Endothelial cell of umbilical vein (primary cell): ENCODE data around the gene HPS4. TPM values are rescaled to one million over a fixed set of nuclear protein-coding genes. Genes with fewer than 3 reads are reported as not detected.

Experiments used
- BruUV-seq: library from RNA; stranded (reverse); fragments of 400-500 nt; replicated peaks from 2 replicates; lab custom pipeline; 2021; lab: Mats Ljungman, UMichigan
- CTCF ChIA-PET: fragments of 300-600, 350-600 bp; sonication (Branson Sonifier 250); formaldehyde crosslinking; loops from one replicate; lab custom pipeline; 2021; ENCODE audit warnings: antibody characterized with exemption, inconsistent platforms; lab: Charles Lee
- POLR2A ChIA-PET: fragments of 300-600, 350-600 bp; sonication (Branson Sonifier 250); formaldehyde crosslinking; loops from one replicate; lab custom pipeline; 2021; ENCODE audit warnings: antibody characterized with exemption, inconsistent platforms; lab: Charles Lee
- DNase-seq: peaks from one replicate; pipeline ENCODE4 v3.0.0-alpha.2; 2011; ENCODE audit warnings: low read depth, low spot score
- FAIRE-seq: peaks from 2 replicates; lab custom pipeline; 2011; peaks lifted over from hg19 to GRCh38; lab: Jason Lieb, UNC
- H2AFZ ChIP-seq: 2 replicates; pipeline ENCODE4 v1.6.0; 2012; ENCODE audit warnings: low read depth, low read length, control low read depth, inconsistent platforms
- H3K27ac ChIP-seq: 2 replicates; pipeline ENCODE4 v1.5.1; 2011; ENCODE audit warnings: low read depth, mild to moderate bottlenecking, control low read depth, low read length, moderate library complexity; ENCODE audit not compliant: insufficient read depth
- H3K27me3 ChIP-seq, 2 experiments: 2 replicates each; pipeline versions ENCODE4 v1.6.0 to v1.6.1; 2011; ENCODE audit warnings: low read length in 2 of 2, mixed read lengths in 1 of 2; ENCODE audit not compliant: control insufficient read depth in 2 of 2, insufficient read depth in 2 of 2
- H3K36me3 ChIP-seq, 2 experiments: 2 replicates in 1 of 2; 3 replicates in 1 of 2; pipeline ENCODE4 v1.5.1; 2011; ENCODE audit warnings: low read length in 2 of 2, mild to moderate bottlenecking in 1 of 2, moderate library complexity in 1 of 2; ENCODE audit not compliant: control insufficient read depth in 2 of 2, insufficient read depth in 2 of 2; ENCODE audit errors: extremely low read depth in 1 of 2
- H3K4me1 ChIP-seq: 3 replicates; pipeline ENCODE4 v1.5.1; 2011; ENCODE audit warnings: mild to moderate bottlenecking, low read length; ENCODE audit not compliant: control insufficient read depth, insufficient read depth; ENCODE audit errors: extremely low read depth
- H3K4me2 ChIP-seq: 2 replicates; pipeline ENCODE4 v1.6.1; 2011; ENCODE audit warnings: low read length, control low read depth, mixed read lengths; ENCODE audit not compliant: insufficient read depth
- H3K4me3 ChIP-seq, 3 experiments: fragments of 200-600 bp in 1 of 3; sonication (generic), shearing (Covaris generic) in 1 of 3; replicated peaks in 1 of 3; 2 replicates each; pipeline ENCODE4 v1.5.1; 2011 to 2016; ENCODE audit warnings: control low read depth in 3 of 3, low read length in 3 of 3, mild to moderate bottlenecking in 2 of 3, inconsistent platforms in 1 of 3, low read depth in 1 of 3, moderate library complexity in 1 of 3; ENCODE audit not compliant: insufficient read depth in 1 of 3
- H3K79me2 ChIP-seq: 2 replicates; pipeline ENCODE4 v1.6.0; 2012; ENCODE audit warnings: low read length, inconsistent platforms; ENCODE audit not compliant: control insufficient read depth, insufficient read depth
- H3K9ac ChIP-seq: replicated peaks from 2 replicates; pipeline ENCODE3; 2011; ENCODE audit warnings: low read length, control low read depth; ENCODE audit not compliant: insufficient read depth; ENCODE audit errors: extremely low read depth
- H3K9me1 ChIP-seq: replicated peaks from 3 replicates; pipeline ENCODE4 v1.6.0; 2011; ENCODE audit warnings: mild to moderate bottlenecking, low read length; ENCODE audit not compliant: control insufficient read depth, insufficient read depth; ENCODE audit errors: extremely low read depth
- H3K9me3 ChIP-seq: replicated peaks from 2 replicates; pipeline ENCODE4 v1.5.1; 2012; ENCODE audit warnings: low read length, inconsistent platforms; ENCODE audit not compliant: control insufficient read depth, insufficient read depth
- H4K20me1 ChIP-seq: replicated peaks from 2 replicates; pipeline ENCODE3; 2011; ENCODE audit warnings: mild to moderate bottlenecking, low read length; ENCODE audit not compliant: control insufficient read depth, insufficient read depth; ENCODE audit errors: extremely low read depth
- EZH2 ChIP-seq: IDR thresholded peaks from 2 replicates; pipeline ENCODE4 v1.6.1; 2012; ENCODE audit warnings: borderline replicate concordance, low read depth, mild to moderate bottlenecking, moderate library complexity, low read length, inconsistent platforms; ENCODE audit not compliant: severe bottlenecking
- FOS ChIP-seq: IDR thresholded peaks from 2 replicates; pipeline ENCODE4 v1.6.1; 2011; ENCODE audit warnings: mild to moderate bottlenecking, low read length, moderate library complexity, borderline replicate concordance; ENCODE audit not compliant: insufficient read depth
- GATA2 ChIP-seq: IDR thresholded peaks from 2 replicates; pipeline ENCODE4 v1.7.0; 2011; ENCODE audit warnings: low read depth, mild to moderate bottlenecking, moderate library complexity, mixed read lengths, low read length; ENCODE audit not compliant: insufficient read length, insufficient read depth
- JUN ChIP-seq: IDR thresholded peaks from 2 replicates; pipeline ENCODE4 v1.6.1; 2011; ENCODE audit warnings: borderline replicate concordance, low read depth; ENCODE audit not compliant: insufficient read length, insufficient read depth
- MYC ChIP-seq: IDR thresholded peaks from one replicate; pipeline ENCODE4 v1.6.1; 2011; ENCODE audit warnings: mild to moderate bottlenecking, low read depth, low read length
- POLR2A ChIP-seq: IDR thresholded peaks from 2 replicates; pipeline ENCODE4 v1.6.1; 2012; ENCODE audit warnings: low read depth, mild to moderate bottlenecking, control low read depth, low read length
- POLR2AphosphoS5 ChIP-seq: IDR thresholded peaks from 2 replicates; pipeline ENCODE4 v1.6.1; 2012; ENCODE audit warnings: low read depth, mild to moderate bottlenecking, control low read depth, low read length, moderate library complexity; ENCODE audit not compliant: insufficient read depth
- dilution Hi-C: fragments of 300-500 bp; cut with MboI; formaldehyde crosslinking; loops from one replicate; pipeline ENCODE4 v1.15.0; 2019; ENCODE audit warnings: low sequenced_read_pairs; ENCODE audit not compliant: extremely low pct_ligation_motif_present
- intact Hi-C: fragments of 100-400 bp; cut with micrococcal nuclease; formaldehyde crosslinking; loops from one replicate; pipeline ENCODE4 v1.10.0; 2022
- polyA plus RNA-seq, 4 experiments: library from polyadenylated mRNA; depleted of rRNA in 3 of 4; stranded (reverse) in 3 of 4; unstranded in 1 of 4; fragments of >200 nt; gene quantifications; 2 replicates each; pipeline versions ENCODE4 v1.2.1 to v1.2.3, GENCODE V29; 2011 to 2012; ENCODE audit warnings: missing spikeins in 1 of 4
- total RNA-seq: library from RNA; stranded (reverse); gene quantifications from 2 replicates; pipeline ENCODE4 v1.2.3, GENCODE V29; 2021
- TF ChIP-seq, protein P1 (sequence below): IDR thresholded peaks from 2 replicates; pipeline ENCODE4 v1.6.1; 2011; ENCODE audit not compliant: insufficient read depth, insufficient read length
- TF ChIP-seq, protein P2 (sequence below), 2 donors: IDR thresholded peaks; 1 replicate in 1 of 2; 2 replicates in 1 of 2; pipeline ENCODE4 v1.5.1; 2011; ENCODE audit warnings: low read length in 2 of 2, mild to moderate bottlenecking in 2 of 2, moderate library complexity in 2 of 2, control low read depth in 1 of 2, inconsistent platforms in 1 of 2, low read depth in 1 of 2; ENCODE audit not compliant: insufficient read depth in 1 of 2; ENCODE audit errors: extremely low read depth in 1 of 2

Gene HPS4
- total and polyA plus RNA-seq, 2 donors (not counting 3 experiments of a cell fraction or from before 2014, with no cell fraction given): 28.4 to 29.7 TPM

DNA sequence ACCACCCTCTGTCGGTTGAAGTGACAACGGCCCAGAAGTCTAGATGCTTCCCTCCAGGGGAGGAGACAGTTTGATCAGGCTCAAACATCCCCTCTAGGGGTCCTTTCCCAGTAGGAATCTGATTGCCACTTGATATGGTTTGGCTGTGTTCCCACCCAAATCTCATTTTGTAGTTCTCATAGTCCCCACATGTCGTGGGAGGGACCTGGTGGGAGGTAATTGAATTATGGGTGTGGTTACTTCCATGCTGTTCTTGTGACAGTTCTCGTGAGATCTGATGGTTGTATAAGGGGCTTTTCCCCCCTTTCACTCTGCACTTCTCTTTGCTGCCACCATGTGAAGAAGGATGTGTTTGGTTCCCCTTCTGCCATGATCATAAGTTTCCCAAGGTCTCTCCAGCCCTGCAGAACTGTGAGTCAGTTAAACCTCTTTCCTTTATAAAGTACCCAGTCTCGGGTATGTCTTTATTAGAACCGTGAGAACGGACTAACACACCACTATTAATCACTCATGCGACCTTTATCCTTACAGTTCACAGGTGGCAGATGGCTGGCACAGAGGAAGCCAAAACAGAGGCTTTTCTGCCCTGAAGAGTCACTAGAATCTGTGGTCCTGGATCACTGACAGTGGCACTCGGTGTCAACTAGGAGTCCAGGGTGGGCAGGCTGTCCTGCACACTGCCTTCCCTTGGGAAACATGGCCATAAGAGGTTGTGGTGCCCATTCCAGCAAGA lies 33.0 kb downstream of the HPS4 start:
- H3K9me3 ChIP-seq: no peaks in the 10 kb centered on the region
- no peak overlapping the region for H2AFZ ChIP-seq
- no peaks in the 10 kb centered on the region for H4K20me1 ChIP-seq
- intact Hi-C loops (no loop called here), dilution Hi-C loops (no loop called here)
- H3K36me3 ChIP-seq: peaks cover 2 to 14% of the 10 kb centered on the region in 2 experiments
- DNase-seq (no peak), FAIRE-seq (no peak)
- no TSS peak for BruUV-seq
- H3K9ac ChIP-seq: no peak overlapping the region
- H3K4me2 ChIP-seq: no peak overlapping the region
- TF ChIP-seq JUN: no peak
- TF ChIP-seq POLR2A: no peak
- no peak for TF ChIP-seq MYC
- no peak for TF ChIP-seq EZH2
- TF ChIP-seq, protein P1, sequence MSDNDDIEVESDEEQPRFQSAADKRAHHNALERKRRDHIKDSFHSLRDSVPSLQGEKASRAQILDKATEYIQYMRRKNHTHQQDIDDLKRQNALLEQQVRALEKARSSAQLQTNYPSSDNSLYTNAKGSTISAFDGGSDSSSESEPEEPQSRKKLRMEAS: no peak
- no peak for TF ChIP-seq GATA2
- no peak for TF ChIP-seq FOS
- TF ChIP-seq, protein P2, sequence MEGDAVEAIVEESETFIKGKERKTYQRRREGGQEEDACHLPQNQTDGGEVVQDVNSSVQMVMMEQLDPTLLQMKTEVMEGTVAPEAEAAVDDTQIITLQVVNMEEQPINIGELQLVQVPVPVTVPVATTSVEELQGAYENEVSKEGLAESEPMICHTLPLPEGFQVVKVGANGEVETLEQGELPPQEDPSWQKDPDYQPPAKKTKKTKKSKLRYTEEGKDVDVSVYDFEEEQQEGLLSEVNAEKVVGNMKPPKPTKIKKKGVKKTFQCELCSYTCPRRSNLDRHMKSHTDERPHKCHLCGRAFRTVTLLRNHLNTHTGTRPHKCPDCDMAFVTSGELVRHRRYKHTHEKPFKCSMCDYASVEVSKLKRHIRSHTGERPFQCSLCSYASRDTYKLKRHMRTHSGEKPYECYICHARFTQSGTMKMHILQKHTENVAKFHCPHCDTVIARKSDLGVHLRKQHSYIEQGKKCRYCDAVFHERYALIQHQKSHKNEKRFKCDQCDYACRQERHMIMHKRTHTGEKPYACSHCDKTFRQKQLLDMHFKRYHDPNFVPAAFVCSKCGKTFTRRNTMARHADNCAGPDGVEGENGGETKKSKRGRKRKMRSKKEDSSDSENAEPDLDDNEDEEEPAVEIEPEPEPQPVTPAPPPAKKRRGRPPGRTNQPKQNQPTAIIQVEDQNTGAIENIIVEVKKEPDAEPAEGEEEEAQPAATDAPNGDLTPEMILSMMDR (IDR thresholded peaks at IDR 0.05; ENCODE audit: extremely low read depth in 1 of 2, insufficient read depth in 1 of 2, low read depth in 1 of 2, low read length in 2 of 2): no peak
- no peak for TF ChIP-seq POLR2AphosphoS5
- H3K79me2 ChIP-seq: no peaks in the 10 kb centered on the region
- no peaks in the 10 kb centered on the region for H3K4me1 ChIP-seq
- ChIA-PET POLR2A (interaction anchor here (0.6 kb wide), 1 partner anchor 736 kb away, joined by 3 read pairs; no protein-coding TSS in a partner anchor), CTCF (no interaction called here)
- no peak overlapping the region for H3K4me3 ChIP-seq
- no peak overlapping the region for H3K27ac ChIP-seq
- H3K9me1 ChIP-seq: no peaks in the 10 kb centered on the region
- H3K27me3 ChIP-seq: no peaks in the 10 kb centered on the region
